IPS-NIHi7 (cell line): ENCODE data around the gene TSPO2.

Experiments used
- DNase-seq: peaks from one replicate; pipeline ENCODE4 v3.0.0; 2012; ENCODE audit warnings: mixed read lengths; ENCODE audit errors: extremely low spot score

TSPO2 gene

DNA sequence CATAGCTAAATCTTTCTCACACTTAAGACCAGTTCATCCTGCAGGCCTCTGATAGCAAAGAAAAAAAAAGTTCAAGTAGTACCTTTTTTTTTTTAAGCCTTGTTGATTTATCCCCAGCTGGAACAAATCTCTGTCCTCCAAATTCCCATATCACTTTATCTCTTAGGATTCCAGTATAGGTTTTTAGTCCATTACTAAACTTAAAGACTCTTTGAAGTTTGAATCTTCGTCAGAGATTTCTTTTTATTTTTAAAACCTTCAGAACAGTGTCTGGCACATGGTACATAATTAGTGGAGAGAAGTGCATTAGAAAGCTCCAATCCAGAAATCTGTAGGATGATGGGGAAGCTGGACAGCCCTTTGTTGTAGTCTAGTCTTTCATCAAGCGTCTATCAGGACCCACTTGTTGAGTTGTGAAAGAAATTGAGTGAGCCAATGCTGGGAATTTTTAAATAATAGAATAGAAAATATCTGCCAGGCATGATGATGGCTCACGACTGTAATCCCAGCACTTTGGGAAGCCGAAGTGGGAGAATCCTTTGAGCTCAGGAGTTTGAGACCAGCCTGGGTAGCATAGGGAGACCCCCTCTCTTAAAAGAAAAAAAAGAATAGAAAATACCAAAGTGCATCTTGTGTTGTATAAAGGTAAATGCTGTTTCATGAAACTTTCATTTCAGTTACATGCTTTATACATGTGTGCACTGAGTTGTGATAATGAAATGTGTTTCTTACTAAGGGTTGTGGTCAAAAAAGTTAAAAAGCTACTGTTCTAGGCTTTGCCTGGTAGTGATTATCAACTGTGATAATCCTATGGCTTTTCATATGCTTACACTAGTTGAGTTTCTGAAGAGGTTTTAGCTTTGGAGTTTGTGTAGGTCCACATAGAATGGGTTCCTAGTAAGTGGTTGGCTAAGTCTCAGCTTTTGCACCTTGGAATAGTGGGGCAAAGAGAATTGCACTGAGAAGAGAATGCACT lies 33.7 kb downstream of the TSPO2 start:
- DNase-seq = no peak

- no peak for DNase-seq
Measured at GRCh38 chr6:41077536-41077935, 35.3 kb downstream of the TSPO2 start.

GRCh38 chr6:41078101-41078500 lies 35.8 kb downstream of the TSPO2 start:
- no peak for DNase-seq

DNA sequence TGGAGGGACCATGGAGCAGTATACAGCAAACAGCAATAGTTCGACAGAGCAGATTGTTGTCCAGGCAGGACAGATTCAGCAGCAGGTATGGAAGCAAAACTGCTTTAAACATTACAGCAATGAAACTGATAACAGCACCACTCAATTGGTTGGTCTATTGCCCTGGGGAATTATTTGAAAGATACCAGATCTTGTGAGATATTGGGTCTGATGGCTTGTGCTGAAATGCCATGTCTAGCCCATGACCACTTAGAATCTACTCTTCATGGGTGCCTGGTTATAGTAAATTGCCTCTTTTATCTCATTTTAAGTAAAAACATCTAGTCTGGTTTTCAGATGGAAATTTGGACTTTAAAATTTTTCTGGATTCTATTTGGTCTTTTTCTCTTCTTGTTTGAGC lies 36.8 kb downstream of the TSPO2 start:
- no peak for DNase-seq

GRCh38 chr6:41080621-41081020 lies 38.4 kb downstream of the TSPO2 start:
- no peak for DNase-seq

GRCh38 chr6:41083072-41083471 lies 40.8 kb downstream of the TSPO2 start:
- no peak for DNase-seq

GRCh38 chr6:41085182-41085581 lies 42.9 kb downstream of the TSPO2 start:
- DNase-seq = no peak

- DNase-seq = no peak
Measured at GRCh38 chr6:41088451-41088850, 46.2 kb downstream of the TSPO2 start.

GRCh38 chr6:41090841-41091761 lies 48.8 kb downstream of the TSPO2 start:
- no peak for DNase-seq

DNA sequence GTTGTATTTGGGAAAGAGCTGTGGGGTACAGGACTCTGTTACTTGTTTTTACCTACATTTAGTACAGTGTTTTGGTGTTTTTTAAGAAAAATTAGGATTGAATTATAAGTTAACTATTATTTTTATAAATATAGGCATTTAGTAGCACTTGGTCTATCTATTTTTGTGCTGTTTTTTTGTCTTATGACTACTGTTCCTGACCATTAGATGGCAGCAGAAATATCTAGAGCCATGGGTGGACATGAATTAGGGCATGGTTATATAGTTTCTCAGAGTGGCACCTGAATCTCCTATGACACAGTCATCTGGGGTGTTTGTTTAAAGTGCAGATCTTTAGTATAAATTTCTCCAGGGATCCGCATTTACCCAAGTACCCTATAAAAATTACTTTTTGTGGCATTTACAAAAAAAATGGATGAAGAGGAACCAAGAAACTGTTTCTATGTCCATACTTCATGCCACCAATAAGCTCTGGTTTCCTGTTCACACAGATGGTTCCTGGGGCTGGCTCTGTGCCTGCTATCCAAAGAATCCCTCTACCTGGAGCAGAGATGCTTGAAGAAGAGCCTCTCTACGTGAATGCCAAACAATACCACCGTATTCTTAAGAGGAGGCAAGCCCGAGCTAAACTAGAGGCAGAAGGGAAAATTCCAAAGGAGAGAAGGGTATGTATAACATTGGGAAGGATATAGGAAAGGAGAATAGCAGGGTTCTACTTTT lies 50.3 kb downstream of the TSPO2 start:
- DNase-seq = no peak

GRCh38 chr6:41093729-41094128 lies 51.5 kb downstream of the TSPO2 start:
- DNase-seq = no peak
